Measurements from ENCODE around the gene ZNF273.

- TF ChIP-seq CTCF (conservative IDR thresholded peaks at IDR 0.05; ENCODE audit: low read length) (peak; percentile 86), EZH2phosphoT487 (IDR thresholded peaks at IDR 0.05; ENCODE audit: borderline replicate concordance) (no peak)
These were observed 48.3 kb downstream of the ZNF273 start for GRCh38 chr7:64951250-64951848.

Measured in Loucy (cell line).